ENCODE measurements around the gene CA10.

The CA10 gene

DNA sequence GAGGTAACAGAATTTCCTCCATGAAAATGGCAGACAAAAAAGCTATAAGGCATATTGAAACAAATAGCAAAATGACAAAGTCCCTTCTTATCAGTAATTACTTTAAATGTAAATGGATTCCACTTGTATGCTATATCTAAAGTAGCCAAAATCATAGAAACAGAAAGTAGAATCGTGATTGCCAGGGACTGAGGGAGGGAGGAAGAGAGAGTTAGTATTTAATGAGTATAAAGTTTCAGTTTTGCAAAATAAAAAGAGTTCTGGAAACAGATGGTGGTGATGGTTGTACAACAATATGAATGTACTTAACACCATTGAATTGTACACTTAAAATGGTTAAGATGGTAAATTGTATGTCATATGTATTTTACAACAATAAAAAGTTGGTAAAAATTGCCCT is 407.4 kb downstream of the CA10 start:
- no peak for DNase-seq

DNA sequence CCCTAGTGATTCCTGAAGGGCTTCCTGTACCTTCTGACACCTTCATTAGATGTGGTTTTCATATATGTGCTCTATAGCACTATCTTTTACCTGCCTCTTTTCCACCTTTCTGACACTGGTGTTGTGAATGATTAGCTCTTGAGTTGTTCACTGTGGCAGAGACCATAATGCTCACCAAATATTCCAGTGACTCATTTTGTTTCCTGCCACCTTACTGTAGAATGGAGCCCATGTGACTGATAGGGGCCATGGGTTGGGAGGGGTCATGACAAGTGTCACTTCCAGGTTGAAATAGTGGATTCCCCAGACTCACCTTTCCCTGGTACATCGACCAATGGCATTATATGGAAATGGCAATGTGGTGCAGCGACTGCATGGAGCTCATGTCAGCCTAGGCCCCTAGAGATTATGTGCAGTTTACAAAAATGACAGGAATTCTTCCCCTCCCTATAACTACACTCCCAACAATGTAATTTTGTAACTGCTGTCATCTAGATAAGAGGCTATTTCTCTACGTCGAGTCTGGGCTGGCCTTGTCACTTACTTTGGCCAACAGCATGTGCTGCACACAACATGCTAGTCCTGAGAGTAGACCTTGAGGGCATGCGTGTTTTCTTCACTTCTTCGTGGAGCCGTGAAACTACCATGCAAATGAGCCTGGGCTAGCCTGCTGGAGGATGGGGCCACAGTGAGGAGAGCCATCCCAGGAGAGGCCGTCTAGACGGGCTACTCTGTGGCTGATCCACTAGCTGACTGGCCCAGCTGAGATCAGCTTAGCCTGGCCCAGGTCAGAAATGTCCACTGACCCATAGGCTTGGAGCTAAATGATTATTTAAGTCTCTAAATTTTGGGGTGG is 409.5 kb downstream of the CA10 start:
- no peak for DNase-seq

DNA sequence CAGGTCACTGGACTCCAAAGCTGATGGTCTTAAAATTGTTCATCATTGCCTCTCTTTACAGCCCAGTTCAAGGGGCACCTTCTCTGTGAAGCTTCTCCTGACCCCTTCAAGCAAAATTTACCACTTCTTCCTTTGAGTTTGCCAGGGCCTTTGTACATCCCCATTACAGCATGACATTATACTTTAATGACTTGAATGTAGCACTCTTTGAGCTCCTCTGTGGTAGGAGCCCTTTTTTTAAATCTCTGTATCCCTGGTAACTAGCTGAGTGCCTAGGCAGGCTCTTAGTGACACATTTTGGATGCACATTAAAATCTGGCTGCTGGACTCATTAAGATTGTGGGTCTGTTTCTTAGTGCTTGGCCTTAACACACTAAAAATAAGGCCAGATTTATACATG is 412.1 kb downstream of the CA10 start:
- DNase-seq, result no peak

DNA sequence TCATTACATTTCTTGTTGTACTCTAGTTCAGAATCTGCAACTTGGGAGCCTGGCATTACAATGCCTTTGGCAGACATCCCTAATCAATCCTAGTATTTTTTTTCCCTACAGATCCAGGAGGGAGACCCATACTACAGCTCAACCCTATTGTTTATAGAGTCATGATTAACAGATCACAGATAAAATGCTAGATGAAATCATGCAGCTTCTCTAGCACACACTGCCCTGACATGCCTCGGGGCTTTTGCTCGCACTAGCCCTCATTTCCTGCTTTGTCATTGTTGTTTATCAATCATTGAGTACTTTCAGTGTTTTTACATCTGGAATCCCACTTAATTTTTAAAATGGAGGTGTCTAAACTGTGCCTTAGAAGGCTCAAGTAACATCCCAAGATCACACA is 412.5 kb downstream of the CA10 start:
- no peak for DNase-seq

DNA sequence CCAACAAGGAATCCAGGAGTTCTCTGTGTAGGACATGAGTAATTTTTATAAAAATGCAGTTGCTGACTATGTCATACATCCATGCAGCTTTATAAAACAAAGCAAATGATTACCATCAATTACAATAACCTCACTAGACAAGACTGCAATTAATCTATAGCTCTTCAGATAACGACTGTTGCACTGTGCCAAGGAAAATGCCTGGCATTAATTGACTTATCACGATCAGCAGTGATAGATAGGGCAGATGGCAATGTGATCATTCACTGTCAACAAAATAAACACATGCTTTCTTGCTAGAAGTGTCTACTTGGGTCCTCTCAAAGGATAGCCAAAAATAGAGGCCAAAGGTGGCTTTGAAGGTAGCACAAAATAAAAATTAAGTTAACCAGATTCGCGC is 415.0 kb downstream of the CA10 start:
- DNase-seq, result no peak

DNA sequence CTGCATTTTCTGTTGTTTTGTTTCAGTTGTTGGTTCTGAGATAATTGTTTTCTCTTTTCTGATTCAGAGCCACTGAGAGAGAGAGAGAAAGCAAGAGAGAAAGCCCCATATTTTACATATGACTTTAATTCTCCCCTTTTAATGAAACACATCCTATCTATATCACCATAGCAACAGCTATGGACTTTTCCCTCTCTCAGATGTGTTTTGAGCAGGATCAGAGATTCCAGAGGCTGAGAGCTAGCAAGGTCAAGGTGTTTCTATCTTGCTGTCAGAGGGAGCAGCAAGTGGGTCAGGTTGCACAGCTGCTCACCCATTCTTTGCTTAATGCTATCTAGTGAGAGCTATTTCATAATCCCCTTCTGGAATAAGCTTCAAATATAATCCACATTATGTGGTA is 415.9 kb downstream of the CA10 start:
- no peak for DNase-seq

DNA sequence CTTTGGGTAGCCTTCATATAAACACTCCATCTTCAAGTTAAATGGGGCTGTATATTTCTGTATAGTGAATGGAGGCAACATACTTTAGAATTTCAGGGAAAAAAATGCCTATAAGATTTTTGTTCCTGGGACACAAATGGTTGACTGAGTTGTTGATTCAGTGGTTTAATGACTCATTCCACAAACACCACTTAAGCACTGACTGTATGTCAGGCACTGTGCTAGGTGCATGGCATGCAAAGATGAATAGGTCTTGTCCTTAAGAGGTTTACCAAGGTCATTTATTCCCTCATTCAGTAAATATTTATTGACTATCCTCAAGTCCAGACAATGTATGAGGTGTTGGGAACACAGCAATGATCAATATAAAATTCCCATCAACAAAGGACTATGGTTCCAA is 417.1 kb downstream of the CA10 start:
- no peak for DNase-seq

DNA sequence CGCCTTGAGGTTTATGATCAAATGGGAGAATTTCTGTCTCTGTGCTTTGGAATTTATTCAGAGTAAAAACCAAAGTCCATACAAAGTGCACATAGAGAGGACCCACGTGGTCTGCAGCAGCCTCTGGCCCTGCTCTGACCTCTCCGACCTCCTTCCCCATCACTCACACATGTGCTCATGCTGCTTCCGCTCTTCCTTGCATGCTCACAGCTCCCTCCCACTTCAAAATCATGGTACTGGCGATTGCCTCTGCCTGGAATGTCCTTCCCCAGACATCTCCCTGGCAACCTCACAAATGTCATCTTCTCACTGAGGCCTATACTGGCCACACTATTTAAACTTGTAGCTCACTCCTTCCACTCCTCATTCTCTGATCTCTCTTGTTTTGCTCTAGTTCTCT is 418.0 kb downstream of the CA10 start:
- DNase-seq, result no peak

DNA sequence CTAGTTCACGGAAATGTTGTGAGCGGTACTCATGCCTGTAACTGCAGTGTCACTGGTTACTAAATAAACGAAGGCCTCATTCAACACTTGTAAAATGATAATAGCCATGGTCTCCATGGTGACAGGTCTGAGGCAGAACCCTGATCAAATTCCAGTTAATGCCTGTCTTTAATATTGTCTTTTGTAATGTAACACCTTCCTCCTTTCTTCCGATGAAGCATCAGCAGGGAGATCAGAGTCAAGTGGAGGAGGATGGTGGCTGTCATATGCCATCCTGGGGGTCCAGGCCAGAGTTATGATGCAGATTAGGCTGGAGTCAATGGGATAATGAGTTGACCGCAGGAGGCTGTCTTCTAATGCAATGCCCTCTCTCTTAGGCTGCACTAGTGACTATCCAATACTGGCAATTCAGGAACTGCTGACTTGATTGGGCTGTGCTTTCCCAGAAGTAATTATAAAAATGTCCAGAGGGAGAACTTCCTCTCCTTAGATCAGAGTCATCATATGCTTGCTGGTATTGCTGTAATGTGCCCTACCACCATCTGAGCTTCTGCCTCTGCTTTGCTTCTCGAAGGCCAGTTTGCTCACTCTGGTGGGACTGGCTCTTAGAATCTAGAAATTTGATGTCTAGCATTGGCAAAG is 419.1 kb downstream of the CA10 start:
- DNase-seq, result no peak

DNA sequence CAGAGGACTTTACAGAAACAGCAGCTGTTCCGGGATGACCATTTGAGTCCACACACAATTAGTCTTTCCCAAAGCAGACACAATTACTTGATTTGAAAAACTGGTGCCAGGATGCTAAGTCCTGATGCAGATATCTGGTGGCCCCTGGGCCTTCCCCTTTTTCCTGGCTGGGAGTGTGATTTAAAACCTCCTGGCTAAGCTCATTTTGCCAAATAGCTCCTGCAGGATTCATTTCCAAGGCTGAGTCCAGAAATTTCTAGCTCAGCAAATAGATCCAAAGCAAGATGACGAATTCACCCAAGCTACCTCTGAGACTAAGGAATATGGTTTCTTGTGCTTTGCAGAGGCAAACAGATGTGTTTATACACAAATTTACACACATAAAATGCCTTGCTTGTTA is 422.2 kb downstream of the CA10 start:
- DNase-seq, result no peak

DNA sequence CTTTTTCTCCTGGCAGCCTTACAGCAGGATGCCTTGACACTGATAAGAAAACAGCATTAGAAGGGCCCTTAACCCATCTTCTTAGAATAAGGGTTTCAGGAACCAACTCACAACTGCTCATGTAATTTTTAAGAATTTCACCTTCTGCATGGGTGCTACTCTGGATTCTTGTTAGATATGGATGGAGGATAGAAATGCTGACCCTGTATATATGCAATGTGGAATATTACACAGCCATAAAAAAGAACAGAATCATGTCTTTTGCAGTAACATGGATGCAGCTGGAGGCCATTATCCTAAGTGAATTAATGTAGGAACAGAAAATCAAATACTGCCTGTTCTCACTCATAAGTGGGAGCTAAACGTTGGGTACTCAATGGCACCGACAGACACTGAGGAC is 423.5 kb downstream of the CA10 start:
- no peak for DNase-seq

DNA sequence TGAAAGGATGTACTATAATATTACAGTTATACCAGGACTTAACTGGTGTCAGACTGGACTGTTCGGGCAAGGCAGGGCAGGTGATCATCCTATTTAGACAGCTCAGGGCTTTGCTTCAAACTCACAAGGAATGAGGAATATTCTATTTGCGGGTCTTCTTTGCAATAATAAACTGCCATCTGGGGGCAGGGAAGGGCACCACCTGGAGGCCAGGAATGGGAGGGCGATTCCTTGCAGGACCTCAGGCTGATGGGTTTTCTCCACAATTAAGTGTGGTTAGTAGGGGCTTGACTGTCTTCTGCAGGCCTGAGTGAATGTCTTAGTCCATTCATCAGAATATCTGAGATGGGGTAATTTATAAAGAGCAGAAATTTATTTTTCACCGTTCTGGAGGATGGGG is 424.1 kb downstream of the CA10 start:
- no peak for DNase-seq

DNA sequence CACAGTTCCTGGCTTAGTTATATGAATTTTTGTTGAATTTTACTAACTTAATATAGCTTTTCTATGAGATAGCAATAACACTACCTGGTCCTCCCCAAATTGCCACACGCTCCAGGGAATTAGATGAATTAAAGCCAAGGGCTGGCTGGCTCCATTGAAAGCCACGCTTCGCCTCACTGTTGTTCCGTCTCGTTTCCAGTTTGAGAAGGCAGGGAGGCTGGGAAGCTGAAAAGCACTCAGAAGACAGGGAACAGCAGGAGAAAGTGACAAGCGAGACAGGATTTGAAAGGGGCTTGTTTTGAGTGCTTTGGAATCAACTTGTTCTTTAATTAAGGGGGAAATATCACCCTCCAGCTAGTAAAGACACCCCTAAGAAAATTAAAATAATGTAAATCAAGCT is 425.3 kb downstream of the CA10 start:
- no peak for DNase-seq

DNA sequence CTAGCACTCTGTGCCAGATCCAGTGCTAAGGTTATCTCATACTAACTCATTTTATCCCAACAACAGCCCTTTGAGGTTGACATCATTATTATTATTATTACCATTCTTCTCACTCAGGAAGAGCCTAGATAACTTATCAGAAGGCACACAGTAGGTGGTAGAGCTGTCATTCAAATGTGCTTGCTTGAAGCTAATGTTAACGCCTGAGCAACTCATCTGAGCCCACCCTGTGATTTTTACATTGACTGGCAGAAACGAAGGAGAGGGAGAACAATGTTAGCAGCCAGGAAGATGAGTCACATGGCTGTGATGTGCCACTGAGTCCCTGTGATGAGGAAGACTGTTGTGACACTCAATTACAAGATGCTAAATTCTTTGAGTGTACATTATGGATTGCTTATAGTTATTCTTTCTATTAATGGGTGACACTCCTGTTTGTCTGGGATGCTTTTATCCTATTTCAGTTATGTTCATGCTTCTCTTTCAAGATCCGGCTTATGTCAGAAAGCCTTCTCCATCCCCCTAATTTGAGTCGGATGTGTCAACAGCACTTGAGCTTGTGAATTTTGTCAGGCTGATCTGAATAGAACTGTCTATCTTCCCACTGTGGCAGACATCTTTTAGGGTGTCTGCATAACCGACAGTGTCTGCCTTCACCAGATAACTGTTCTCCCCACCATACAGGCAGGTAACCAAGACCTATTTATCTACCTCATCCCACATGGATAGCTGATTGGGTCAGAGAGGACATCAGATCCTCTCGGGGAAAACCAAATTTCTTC is 426.4 kb downstream of the CA10 start:
- DNase-seq, result no peak

DNA sequence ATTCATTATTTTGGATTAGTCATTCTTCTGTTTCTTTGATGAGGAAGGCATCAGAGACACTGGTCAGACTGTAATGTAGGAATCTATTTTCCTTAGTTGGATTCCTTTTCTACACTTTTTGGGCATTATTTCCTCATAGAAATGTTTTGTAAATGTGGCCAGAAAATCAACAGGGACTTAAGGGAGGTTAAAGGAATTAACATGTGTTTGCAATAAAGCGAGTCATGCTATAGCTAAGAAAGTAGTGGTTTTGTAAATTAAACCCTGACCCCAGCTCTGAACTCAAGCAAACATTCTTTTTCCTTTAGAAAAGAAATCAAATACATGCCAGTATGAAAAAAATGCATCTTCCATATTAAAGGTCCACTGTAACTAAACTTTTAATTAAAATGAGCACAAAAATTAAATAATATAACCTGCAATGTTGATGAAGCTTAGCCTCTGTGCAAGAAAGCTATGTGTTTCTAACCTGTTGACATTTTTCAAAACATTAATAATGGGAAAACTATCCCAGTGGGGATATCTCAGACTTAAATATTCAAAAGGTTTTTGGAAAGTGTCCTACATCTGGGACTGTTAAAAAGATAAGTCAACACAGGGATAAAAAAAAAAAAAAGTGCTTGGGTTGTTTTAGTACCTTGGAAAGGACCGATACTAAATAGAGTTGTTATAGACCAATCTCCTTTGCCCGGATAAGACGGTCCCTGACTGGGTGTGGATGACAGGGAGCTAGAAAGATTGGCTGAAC is 428.0 kb downstream of the CA10 start:
- DNase-seq, result no peak

DNA sequence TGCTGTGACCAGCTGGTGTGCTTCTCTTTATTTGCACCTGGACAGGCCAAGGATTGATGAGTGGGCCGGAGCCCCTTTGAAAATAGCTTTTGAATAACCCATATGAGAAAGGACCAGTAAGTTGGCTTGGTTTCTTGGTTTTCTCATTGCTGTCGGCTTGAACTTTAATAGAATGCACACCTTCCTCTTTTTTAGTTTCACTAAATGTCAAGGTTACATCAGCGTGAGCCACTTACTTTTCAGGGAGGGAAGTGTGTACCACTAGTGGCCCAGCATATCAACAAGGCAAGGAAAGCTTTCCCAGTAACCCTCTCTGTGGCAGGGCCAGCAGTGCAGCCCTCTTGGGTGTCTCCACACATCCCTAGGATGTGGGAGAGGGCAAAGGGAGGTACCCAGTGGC is 433.3 kb downstream of the CA10 start:
- no peak for DNase-seq

DNA sequence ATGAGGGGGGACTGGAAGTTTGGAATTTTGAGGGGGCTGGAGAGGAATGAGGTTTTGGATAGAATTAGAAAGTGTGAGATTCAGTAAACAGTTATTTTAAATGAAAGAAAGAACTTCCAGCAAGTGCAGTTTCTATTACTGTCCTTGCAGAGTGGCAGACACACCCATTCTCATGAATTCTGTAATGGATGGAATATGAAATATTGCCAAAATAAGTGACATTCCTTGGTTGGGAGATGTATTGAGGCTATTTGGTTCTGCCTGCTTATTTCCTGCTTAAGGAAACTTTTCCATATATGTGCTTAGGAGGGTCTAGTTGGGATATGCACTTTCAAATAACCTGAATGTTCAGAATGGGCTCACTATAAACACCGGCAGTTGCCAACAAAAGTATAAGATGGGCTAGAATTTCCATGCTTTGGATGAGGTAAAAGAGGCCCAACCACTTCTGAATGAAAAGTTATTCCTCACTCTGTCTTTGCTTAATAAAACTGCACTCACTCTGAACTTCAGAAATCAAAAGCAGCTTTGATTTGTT is 434.4 kb downstream of the CA10 start:
- DNase-seq, result no peak

DNA sequence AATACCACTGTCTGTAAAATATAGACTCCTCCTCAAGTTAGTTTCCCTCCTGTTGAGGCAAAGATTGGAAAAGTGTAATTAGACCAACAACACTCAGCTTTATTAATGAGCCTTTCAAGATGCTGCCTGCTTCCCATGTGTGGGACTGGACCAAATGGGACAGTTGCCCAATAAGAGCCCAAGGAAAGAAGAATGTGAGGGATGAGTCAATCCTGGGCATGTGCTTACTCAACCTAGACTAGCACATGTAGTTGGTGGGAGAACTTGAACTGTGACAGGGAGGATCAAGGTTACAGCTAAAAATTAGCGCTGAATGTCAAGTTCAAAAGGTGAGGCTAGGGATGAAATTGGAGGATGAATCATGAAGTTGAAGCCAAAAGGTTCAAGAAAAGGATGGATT is 435.5 kb downstream of the CA10 start:
- no peak for DNase-seq

DNA sequence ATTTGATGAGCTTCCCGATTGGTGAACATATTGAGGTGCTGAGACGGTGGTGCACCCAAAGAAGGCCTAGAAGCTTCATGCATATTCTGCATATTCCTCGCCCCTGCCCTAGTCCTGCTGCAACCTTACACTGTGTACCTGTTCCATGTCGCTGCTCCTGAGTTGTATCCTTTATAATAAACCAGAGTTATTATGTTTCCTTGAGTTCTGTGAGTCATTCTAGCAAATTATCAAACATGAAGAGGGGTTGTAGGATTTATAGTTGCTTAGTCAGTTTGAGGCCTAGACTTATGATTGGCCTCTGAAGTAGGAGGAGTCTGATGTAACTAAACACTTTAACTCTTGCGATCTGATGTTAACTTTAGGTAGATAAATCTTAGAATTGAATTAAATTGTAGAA is 436.8 kb downstream of the CA10 start:
- no peak for DNase-seq

DNA sequence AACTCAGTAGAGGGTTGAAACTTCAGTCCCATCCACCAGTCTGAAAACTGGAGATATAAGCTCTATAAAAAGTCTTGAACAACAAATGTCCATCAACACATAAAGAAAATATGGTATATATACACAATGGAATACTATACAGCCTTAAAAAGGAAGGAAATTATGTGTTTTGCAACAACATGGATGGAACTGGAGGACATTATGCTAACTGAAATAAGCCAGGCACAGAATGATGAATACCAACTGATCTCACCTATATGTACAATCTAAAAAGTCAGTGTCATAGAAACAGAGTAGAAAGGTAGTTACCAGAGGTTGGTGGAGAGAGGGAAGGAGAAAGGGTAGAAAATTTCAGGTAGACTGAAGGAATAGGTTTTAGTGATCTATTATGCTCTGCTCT is 438.1 kb downstream of the CA10 start:
- DNase-seq, result no peak

DNA sequence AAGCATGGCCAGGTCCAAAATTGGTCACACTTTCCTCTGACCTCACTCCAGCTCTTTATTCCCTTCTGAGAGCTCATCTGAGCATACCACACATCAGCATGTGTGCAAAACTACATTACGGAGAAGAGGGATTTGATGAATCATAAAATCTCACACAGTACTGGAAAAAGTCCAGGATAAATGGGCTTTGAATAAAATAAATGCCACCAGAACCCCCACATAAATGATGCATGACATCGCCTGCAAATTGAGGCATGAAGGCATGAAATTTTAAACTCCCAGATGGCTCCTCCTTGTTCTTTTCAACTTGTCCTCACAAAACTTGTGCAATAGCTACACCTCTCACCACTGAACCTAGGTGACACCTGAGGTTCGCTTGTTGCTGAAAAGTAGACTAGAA is 439.5 kb downstream of the CA10 start:
- no peak for DNase-seq

DNA sequence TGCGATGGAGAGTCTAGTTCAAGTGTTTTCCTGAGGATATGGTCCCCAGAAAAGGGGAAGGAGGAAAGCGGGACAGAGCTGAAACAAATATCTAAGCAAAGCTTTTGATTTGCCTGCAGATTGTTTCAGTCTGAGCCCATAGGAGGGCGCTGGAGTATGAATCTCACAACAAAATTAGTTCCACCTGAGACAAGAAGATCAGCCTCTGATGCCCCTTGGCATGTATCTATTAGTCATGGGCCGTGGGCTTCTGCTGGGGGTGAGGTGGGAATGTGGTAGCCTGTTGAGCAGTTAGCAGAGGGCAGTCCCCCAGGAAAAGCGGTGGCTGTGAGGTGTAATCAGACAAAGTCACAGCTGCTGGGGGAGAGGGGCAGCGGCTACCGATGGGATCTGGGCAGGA is 446.9 kb downstream of the CA10 start:
- DNase-seq, result no peak

DNA sequence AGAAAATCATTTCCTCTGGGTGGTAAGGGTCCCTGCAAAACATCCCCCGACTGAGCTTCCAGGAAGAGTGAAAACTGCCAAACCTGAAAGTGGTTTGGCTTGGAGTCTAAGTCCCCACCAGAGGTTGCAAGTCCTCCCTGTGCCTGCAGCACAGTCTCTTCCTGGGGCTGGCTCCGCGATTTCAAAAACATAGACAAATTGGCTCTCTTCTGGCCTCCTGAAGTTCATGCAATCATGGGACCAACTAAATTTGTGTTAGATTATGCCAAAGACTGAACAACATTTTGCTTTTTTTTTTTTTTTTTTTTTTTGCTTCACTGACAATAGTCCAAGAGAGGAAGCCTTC is 447.9 kb downstream of the CA10 start:
- DNase-seq, result no peak
